Measurements from ENCODE around the gene TMEM62. TPM values are rescaled to one million over a fixed set of nuclear protein-coding genes. Genes with fewer than 3 reads are reported as not detected.

TMEM62 gene
- polyA plus RNA-seq, 1 donor, result 30.6 TPM

DNA sequence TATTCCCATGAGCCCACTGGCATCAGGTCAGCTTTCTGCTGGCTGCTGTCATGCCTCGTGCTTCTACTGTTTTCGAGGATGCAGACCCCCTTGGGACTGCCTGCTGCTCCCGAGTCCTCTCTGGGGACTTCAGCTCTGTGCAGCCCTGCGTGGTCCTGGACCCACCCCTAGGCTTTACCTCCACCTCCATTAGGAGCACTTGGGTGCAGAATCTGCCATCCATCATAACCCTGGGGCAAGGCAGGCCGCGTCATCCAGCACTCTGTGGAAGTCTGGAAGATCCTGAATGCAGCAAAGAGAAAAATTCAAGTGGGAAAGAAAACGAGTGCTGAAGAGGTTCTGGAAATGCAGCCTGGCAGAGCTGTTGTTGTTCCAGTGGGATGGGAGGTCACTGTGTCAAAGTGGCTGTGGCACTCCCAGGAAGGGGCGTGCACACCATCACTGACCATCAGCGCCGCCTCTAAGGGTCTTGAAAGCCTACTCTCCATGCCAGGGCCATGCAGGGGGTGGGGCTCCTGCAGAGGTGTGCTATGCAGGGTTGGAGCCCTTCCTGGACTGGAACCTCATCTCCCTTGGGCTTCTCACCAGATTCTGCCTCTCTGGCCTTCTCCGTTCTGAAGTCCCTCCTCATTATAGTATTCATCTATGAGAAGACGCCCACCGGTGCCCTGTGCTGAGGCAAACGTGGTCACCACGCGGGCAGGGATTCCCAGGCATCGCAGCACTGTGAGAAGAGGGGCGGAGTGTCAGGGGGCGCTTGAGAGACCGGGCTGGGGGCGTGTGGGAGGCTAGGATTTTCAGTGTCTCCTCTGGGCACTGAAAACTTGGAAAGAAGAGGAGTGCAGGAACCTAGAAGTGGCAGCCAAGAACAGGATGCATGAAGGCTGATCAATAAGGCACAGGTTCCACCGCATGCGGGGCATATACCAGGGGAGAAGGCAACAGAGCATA, 74.9 kb downstream of the TMEM62 start:
- no peak overlapping the region for H3K27ac ChIP-seq (ENCODE audit: low read length)
- H3K9me3 ChIP-seq (ENCODE audit: control insufficient read depth, low read depth, low read length), result no peaks in the 10 kb centered on the region
- H3K36me3 ChIP-seq (ENCODE audit: control insufficient read depth, insufficient read depth, low read length), result no peaks in the 10 kb centered on the region
- H3K27me3 ChIP-seq (ENCODE audit: control insufficient read depth, insufficient read depth, low read length), result peaks cover 34% of the 10 kb centered on the region
- WGBS (ENCODE audit: insufficient coverage, low lambda C conversion rate), result no CpG with 5 or more reads among the region's 23 CpGs
- H3K4me3 ChIP-seq (ENCODE audit: low read length), result no peak overlapping the region
- no peak for DNase-seq
- no peaks in the 10 kb centered on the region for H3K4me1 ChIP-seq (ENCODE audit: control insufficient read depth, insufficient read depth, low read length)

DNA sequence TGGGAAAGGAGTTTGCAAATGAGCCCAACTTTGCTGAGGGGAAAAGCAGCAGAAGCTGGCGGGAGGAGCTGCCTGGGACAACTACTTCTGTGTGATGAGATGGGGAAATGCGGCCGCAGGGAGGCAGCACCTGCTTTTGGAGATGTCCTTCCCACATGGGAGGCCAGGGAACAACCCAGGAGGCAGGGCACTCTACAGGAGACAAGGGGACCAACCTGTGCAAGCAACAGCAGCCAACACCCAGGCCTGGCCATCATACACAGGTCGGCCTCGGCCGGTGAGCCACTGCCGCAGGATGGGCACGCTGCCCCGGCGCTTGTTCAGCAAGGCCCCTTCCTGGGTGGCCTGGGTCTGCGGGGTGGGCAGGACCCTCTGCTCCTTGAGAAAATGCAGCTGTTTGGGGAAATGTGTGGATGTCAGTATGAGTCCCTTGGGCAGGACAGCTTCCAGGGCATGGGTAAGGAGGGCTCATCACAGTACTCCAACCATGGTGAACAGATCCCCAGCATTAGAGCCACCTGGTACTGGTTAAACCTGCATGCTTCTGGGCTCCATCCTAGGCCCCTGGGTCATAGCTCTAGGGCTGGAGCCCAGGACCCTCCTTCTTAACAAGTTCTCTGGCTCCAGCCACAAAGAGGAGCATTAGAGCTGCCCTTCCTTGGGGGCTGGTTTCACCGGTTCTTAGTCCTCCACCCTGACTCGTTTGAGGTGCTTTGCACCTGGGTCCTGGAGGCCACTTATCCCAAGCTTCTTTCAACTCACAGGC, 75.9 kb downstream of the TMEM62 start:
- WGBS (ENCODE audit: insufficient coverage, low lambda C conversion rate), result no CpG with 5 or more reads among the region's 13 CpGs
- H3K36me3 ChIP-seq (ENCODE audit: control insufficient read depth, insufficient read depth, low read length), result no peaks in the 10 kb centered on the region
- peaks cover 34% of the 10 kb centered on the region for H3K27me3 ChIP-seq (ENCODE audit: control insufficient read depth, insufficient read depth, low read length)
- no peak overlapping the region for H3K4me3 ChIP-seq (ENCODE audit: low read length)
- no peaks in the 10 kb centered on the region for H3K9me3 ChIP-seq (ENCODE audit: control insufficient read depth, low read depth, low read length)
- no peaks in the 10 kb centered on the region for H3K4me1 ChIP-seq (ENCODE audit: control insufficient read depth, insufficient read depth, low read length)
- no peak overlapping the region for H3K27ac ChIP-seq (ENCODE audit: low read length)
- DNase-seq, result no peak

DNA sequence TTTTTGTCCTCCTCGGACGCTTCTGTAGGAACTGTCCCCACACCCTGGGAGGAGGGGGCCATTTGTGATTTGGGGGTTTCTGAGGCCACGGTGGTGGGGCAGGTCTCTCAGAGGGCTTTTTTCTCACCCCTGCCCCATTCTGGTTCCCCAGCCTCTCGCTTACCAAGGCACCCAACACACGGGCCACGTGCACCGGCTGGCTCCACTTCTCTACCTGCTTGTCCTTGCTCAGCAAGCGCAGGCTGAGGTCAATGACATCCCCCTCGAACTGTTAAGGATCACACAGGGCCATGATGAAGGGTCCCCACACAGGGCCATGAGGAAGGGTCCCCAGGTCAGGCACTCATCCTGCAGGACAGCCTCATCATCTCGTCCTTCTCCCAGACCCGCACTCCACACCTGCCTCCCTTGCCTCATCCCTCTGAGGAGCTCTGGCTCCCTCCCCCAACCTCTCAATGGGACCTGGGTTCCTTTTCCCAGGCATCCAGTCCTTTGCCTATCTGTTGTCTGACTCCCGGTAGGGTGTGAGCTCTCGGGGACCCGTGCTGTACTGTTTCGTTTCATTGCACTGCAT, 76.9 kb downstream of the TMEM62 start:
- no peak for DNase-seq
- Histone ChIP-seq H3K9me3 (ENCODE audit: control insufficient read depth, low read depth, low read length) (no peaks in the 10 kb centered on the region), H3K27me3 (ENCODE audit: control insufficient read depth, insufficient read depth, low read length) (peaks cover 34% of the 10 kb centered on the region), H3K27ac (ENCODE audit: low read length) (no peak overlapping the region), H3K4me3 (ENCODE audit: low read length) (no peak overlapping the region), H3K4me1 (ENCODE audit: control insufficient read depth, insufficient read depth, low read length) (no peaks in the 10 kb centered on the region), H3K36me3 (ENCODE audit: control insufficient read depth, insufficient read depth, low read length) (no peaks in the 10 kb centered on the region)
- no CpG with 5 or more reads among the region's 15 CpGs for WGBS (ENCODE audit: insufficient coverage, low lambda C conversion rate)

- DNase-seq, result no peak
- H3K9me3 ChIP-seq (ENCODE audit: control insufficient read depth, low read depth, low read length), result no peaks in the 10 kb centered on the region
- H3K4me3 ChIP-seq (ENCODE audit: low read length), result no peak overlapping the region
- peaks cover 32% of the 10 kb centered on the region for H3K27me3 ChIP-seq (ENCODE audit: control insufficient read depth, insufficient read depth, low read length)
- WGBS (ENCODE audit: insufficient coverage, low lambda C conversion rate), result 84% methylated on average over 2 of the region's 9 CpGs
- H3K4me1 ChIP-seq (ENCODE audit: control insufficient read depth, insufficient read depth, low read length), result no peaks in the 10 kb centered on the region
- no peaks in the 10 kb centered on the region for H3K36me3 ChIP-seq (ENCODE audit: control insufficient read depth, insufficient read depth, low read length)
- no peak overlapping the region for H3K27ac ChIP-seq (ENCODE audit: low read length)
Measured at GRCh38 chr15:43210807-43211206, 77.4 kb downstream of the TMEM62 start.

GRCh38 chr15:43211224-43211735, 77.9 kb downstream of the TMEM62 start:
- Histone ChIP-seq H3K4me1 (ENCODE audit: control insufficient read depth, insufficient read depth, low read length) (no peaks in the 10 kb centered on the region), H3K9me3 (ENCODE audit: control insufficient read depth, low read depth, low read length) (no peaks in the 10 kb centered on the region), H3K36me3 (ENCODE audit: control insufficient read depth, insufficient read depth, low read length) (no peaks in the 10 kb centered on the region), H3K27me3 (ENCODE audit: control insufficient read depth, insufficient read depth, low read length) (peaks cover 30% of the 10 kb centered on the region), H3K27ac (ENCODE audit: low read length) (no peak overlapping the region), H3K4me3 (ENCODE audit: low read length) (no peak overlapping the region)
- no CpG with 5 or more reads among the region's 4 CpGs for WGBS (ENCODE audit: insufficient coverage, low lambda C conversion rate)
- no peak for DNase-seq

DNA sequence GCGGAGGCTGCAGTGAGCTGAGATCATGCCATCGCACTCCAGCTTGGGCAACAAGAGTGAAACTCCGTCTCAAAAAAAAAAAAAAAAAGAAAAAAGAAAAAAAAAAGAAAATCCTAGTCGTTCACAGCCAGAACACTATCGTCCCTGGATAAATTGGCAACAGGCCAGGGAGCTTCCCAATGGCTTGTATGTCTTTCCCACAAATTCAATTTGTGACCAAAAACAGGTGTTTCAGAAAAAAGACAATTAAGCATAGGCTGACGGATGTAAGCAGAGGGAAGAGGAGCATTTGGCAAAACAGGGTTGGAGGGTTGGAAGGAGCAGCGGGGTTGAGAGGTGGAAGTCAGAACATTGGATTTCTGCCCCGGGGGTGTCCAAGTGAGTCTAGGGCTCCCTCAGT, 78.9 kb downstream of the TMEM62 start:
- H3K4me1 ChIP-seq (ENCODE audit: control insufficient read depth, insufficient read depth, low read length), result no peaks in the 10 kb centered on the region
- H3K27ac ChIP-seq (ENCODE audit: low read length), result no peak overlapping the region
- no peaks in the 10 kb centered on the region for H3K9me3 ChIP-seq (ENCODE audit: control insufficient read depth, low read depth, low read length)
- no peak overlapping the region for H3K4me3 ChIP-seq (ENCODE audit: low read length)
- H3K27me3 ChIP-seq (ENCODE audit: control insufficient read depth, insufficient read depth, low read length), result peaks cover 26% of the 10 kb centered on the region
- WGBS (ENCODE audit: insufficient coverage, low lambda C conversion rate), result no CpG with 5 or more reads among the region's 8 CpGs
- DNase-seq, result no peak
- no peaks in the 10 kb centered on the region for H3K36me3 ChIP-seq (ENCODE audit: control insufficient read depth, insufficient read depth, low read length)

- H3K27me3 ChIP-seq (ENCODE audit: control insufficient read depth, insufficient read depth, low read length), result peaks cover 22% of the 10 kb centered on the region
- DNase-seq, result no peak
- no peaks in the 10 kb centered on the region for H3K9me3 ChIP-seq (ENCODE audit: control insufficient read depth, low read depth, low read length)
- H3K4me3 ChIP-seq (ENCODE audit: low read length), result no peak overlapping the region
- H3K4me1 ChIP-seq (ENCODE audit: control insufficient read depth, insufficient read depth, low read length), result no peaks in the 10 kb centered on the region
- no peak overlapping the region for H3K27ac ChIP-seq (ENCODE audit: low read length)
- no peaks in the 10 kb centered on the region for H3K36me3 ChIP-seq (ENCODE audit: control insufficient read depth, insufficient read depth, low read length)
Measured at GRCh38 chr15:43212951-43213350, 79.6 kb downstream of the TMEM62 start.

DNA sequence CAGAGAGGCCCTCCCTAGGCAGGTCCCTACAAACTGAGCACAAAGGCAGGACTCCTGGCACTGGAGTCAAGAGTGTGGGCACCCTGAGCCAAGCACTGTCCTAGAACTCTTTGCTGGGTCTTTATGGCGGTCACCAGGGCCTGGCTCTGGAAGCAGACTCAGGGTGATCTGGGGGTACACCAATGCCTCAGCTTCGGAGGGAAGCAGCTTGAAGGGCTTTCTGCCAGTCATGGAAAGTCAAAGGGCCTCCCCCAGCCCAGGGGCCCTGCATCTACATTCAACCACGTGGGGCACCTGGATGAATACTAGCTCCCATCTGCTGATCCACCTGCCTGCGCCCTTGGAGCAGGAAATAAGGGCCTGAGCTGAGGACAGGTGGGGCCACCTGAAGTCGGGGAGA, 80.1 kb downstream of the TMEM62 start:
- Histone ChIP-seq H3K4me1 (ENCODE audit: control insufficient read depth, insufficient read depth, low read length) (no peaks in the 10 kb centered on the region), H3K9me3 (ENCODE audit: control insufficient read depth, low read depth, low read length) (no peaks in the 10 kb centered on the region), H3K27ac (ENCODE audit: low read length) (no peak overlapping the region), H3K36me3 (ENCODE audit: control insufficient read depth, insufficient read depth, low read length) (no peaks in the 10 kb centered on the region), H3K27me3 (ENCODE audit: control insufficient read depth, insufficient read depth, low read length) (peaks cover 18% of the 10 kb centered on the region), H3K4me3 (ENCODE audit: low read length) (no peak overlapping the region)
- no peak for DNase-seq
- WGBS (ENCODE audit: insufficient coverage, low lambda C conversion rate), result no CpG with 5 or more reads among the region's 5 CpGs

DNA sequence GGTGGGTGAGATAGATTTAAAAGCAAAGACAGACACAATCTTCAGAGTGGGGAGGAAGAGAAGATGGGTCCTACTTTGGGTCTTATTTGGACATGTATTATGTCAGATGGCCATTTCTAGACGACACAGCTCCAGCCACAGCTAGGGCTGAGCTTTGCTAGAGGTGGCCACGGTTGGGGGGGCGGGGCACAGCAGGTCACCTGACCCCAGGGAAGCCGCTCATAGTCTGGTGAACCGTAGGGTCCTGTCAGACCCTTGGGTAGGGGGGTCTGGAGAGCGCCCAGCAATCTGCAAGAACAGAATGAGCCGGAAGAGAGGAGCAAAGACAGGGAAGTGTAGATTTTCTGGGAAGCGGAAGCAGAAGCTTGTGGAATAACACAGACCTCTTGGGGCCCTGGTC, 80.8 kb downstream of the TMEM62 start:
- no CpG with 5 or more reads among the region's 8 CpGs for WGBS (ENCODE audit: insufficient coverage, low lambda C conversion rate)
- no peak overlapping the region for H3K27ac ChIP-seq (ENCODE audit: low read length)
- H3K36me3 ChIP-seq (ENCODE audit: control insufficient read depth, insufficient read depth, low read length), result no peaks in the 10 kb centered on the region
- DNase-seq, result no peak
- H3K4me1 ChIP-seq (ENCODE audit: control insufficient read depth, insufficient read depth, low read length), result no peaks in the 10 kb centered on the region
- H3K27me3 ChIP-seq (ENCODE audit: control insufficient read depth, insufficient read depth, low read length), result peaks cover 11% of the 10 kb centered on the region
- no peak overlapping the region for H3K4me3 ChIP-seq (ENCODE audit: low read length)
- H3K9me3 ChIP-seq (ENCODE audit: control insufficient read depth, low read depth, low read length), result no peaks in the 10 kb centered on the region

GRCh38 chr15:43214592-43215295, 81.4 kb downstream of the TMEM62 start:
- no CpG with 5 or more reads among the region's 6 CpGs for WGBS (ENCODE audit: insufficient coverage, low lambda C conversion rate)
- Histone ChIP-seq H3K9me3 (ENCODE audit: control insufficient read depth, low read depth, low read length) (no peaks in the 10 kb centered on the region), H3K27ac (ENCODE audit: low read length) (no peak overlapping the region)

More at GRCh38 chr15:43214592-43215295, 81.4 kb downstream of the TMEM62 start:
- H3K4me1 ChIP-seq (ENCODE audit: control insufficient read depth, insufficient read depth, low read length), result no peaks in the 10 kb centered on the region
- no peaks in the 10 kb centered on the region for H3K36me3 ChIP-seq (ENCODE audit: control insufficient read depth, insufficient read depth, low read length)
- H3K27me3 ChIP-seq (ENCODE audit: control insufficient read depth, insufficient read depth, low read length), result peaks cover 6% of the 10 kb centered on the region
- no peak for DNase-seq
- no peak overlapping the region for H3K4me3 ChIP-seq (ENCODE audit: low read length)

Data from large intestine (tissue), 3 donors.